ENCODE data around the gene HMGCL.
A peak's percentile ranks its signal among the peaks of the same experiment; 100 is the strongest.

Gene HMGCL

DNA sequence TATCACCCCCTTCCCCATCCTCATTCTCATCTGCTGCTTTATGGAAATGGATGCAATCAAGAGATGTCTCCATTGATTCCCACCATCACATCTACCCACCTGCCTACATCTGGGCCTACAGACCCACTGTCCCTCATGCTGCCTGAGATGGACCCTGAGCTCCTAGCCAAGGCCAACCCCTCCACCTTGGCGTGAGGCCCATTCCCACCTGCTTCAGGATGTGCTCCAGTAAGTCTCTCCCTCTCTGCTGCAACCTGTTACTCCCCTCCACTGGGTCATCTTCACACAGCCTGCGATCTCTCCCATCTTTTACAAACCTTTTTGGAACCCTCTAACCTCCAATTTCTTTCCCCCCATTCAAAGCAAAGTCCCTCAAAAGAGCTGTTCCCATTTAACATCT lies 20.2 kb downstream of the HMGCL start:
- no peak for TF ChIP-seq GATA3 (IDR thresholded peaks at IDR 0.05; ENCODE audit: low read depth, low read length)
- TF ChIP-seq GATA2 (IDR thresholded peaks at IDR 0.05; ENCODE audit: low read depth, low read length) = no peak

DNA sequence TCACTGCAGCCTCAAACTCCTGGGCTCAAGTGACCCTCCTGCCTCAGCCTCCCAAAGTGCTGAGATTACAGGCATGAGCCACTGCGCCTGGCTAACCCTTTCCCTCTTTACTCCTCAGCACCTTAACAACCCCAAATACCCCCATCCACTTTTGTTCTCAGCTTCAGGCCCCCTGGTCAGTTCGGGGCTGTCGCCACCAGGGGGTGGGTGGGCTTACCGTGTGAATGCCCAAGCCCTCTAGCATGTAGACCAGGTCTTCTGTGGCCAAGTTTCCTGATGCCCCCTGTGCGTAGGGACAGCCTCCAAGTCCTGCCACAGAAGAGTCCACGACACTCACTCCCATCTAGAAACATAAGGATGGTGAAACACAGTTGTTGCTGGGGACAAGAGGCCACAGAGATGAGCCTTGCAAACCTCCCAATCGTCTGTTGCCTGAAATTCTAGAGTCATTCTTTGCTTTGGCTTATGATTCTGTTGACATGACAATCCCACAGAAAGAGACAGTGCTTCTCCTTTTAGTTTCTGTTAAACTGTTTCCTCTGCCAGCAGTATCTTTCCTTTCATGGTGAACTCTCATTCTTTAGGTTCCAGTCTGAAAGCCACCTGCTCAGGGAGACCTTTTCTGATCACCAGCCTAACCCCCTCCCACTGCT lies 20.9 kb downstream of the HMGCL start:
- no peak for TF ChIP-seq GATA2 (IDR thresholded peaks at IDR 0.05; ENCODE audit: low read depth, low read length)
- TF ChIP-seq GATA3 (IDR thresholded peaks at IDR 0.05; ENCODE audit: low read depth, low read length) = no peak

DNA sequence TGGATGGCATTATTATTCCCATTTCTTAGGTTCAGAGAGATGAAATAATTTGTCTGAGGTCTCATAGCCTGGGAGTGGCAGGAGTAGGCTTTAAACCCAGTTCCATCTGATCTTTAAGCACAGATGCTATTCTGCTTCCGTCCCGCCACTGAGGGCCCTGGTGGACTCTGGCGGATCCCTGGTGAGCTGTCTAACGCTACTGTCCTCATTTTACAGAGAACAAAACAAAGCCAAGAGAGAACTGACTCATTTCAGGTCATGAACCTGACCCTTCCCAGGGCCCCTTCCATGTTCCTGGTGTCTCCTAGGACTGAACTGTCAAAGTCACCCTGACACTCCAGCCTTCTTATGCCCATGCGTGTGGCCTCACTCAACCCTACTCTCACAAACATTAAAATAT lies 21.6 kb downstream of the HMGCL start:
- TF ChIP-seq GATA2 (IDR thresholded peaks at IDR 0.05; ENCODE audit: low read depth, low read length) (no peak), GATA3 (IDR thresholded peaks at IDR 0.05; ENCODE audit: low read depth, low read length) (no peak)

DNA sequence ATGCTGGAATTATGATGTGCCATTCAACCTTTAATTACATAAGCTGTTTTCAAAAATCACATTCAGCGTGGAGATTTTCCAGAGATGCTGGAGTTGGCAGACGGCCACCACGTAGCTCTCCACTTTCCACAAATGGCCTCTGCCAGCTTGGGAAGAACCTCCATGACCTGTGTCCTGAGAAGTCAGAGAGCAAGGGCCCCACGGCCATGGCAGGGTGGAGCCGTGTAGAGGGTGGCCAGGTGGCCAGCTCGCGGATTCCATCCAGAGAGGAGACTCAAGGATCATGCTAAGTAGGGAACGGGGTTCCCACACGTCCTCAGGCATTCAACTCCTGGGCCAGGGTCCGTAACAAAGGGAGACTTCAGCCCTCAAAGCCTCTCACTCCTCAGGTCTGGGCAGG lies 23.4 kb downstream of the HMGCL start:
- TF ChIP-seq GATA3 (IDR thresholded peaks at IDR 0.05; ENCODE audit: low read depth, low read length) = no peak
- TF ChIP-seq GATA2 (IDR thresholded peaks at IDR 0.05; ENCODE audit: low read depth, low read length) = 0 out of 2 replicates have a peak, but pooled peaks have one; percentile 20

DNA sequence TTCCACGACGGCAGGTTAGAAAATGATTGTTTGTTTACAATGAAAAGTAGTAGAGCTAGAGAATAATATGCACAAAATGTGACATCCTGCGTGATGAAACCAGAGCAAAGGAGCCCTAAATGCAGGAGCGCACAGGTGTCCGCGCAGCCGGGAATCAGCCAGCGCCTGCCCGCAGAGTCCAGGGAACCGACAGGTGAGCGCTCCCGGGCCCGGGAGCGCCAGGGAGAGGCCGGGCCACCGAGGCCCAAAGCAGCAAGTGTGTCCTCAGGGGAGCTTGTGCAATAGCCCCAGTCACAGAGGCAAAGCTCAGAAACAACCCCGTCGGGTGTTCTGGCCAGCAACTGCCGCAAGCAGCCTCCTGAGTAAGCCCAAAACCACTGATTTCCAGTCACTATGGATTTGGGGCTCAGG lies 23.9 kb downstream of the HMGCL start:
- TF ChIP-seq GATA2 (IDR thresholded peaks at IDR 0.05; ENCODE audit: low read depth, low read length) = no peak
- no peak for TF ChIP-seq GATA3 (IDR thresholded peaks at IDR 0.05; ENCODE audit: low read depth, low read length)

DNA sequence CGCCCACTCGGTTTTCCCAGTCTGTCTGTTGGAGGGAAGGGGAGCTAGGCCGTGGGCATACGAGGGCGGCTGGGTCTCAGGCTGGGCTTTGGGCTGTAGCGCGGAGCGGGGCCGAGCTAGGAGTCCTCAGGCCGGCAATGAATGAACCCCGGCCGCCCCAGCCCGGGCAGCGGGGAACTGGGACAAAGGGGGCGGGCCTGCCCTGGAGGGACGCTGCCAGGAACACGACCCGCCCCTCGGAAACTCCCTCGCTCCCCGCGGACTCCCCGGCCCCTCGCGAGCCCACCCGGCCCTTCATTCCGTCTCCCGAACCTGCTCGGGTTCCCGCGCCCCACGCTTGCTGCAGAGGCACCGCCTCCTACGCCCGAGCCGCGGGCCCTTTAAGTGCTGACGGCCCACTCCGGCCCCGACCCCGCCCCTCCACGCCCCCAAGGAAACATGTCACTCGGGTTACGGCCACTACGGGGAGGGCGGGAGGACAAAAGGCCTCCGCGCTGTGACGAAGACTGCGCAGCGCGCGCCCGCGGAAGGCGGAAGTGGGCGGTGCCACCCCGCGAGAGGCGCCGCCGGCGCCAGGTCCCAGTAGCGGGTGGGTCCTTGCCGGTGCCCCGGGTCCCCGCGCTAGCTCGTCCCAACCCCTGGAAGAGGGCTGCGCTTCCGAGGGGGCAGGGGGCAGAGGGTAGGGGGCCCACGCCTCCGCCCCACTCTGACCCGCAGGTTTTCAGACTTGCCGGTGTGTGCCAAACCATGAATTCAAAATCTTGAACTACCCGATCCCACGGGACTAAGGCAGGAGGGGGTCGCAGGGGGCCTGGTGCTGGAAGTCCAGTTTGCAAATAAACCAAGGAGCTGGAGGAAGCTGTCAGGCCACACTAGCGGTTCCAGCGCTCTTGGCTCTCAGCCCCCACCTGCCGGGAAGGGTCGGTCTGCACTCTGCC lies 24.6 kb downstream of the HMGCL start, which contains the start of gene GALE:
Gene GALE (minus strand): TSS at position 355 of the 938 bp plus-strand sequence. CDS start 1,747 bp downstream, outside the sequence.
- no peak for TF ChIP-seq GATA2 (IDR thresholded peaks at IDR 0.05; ENCODE audit: low read depth, low read length)
- no peak for TF ChIP-seq GATA3 (IDR thresholded peaks at IDR 0.05; ENCODE audit: low read depth, low read length)

DNA sequence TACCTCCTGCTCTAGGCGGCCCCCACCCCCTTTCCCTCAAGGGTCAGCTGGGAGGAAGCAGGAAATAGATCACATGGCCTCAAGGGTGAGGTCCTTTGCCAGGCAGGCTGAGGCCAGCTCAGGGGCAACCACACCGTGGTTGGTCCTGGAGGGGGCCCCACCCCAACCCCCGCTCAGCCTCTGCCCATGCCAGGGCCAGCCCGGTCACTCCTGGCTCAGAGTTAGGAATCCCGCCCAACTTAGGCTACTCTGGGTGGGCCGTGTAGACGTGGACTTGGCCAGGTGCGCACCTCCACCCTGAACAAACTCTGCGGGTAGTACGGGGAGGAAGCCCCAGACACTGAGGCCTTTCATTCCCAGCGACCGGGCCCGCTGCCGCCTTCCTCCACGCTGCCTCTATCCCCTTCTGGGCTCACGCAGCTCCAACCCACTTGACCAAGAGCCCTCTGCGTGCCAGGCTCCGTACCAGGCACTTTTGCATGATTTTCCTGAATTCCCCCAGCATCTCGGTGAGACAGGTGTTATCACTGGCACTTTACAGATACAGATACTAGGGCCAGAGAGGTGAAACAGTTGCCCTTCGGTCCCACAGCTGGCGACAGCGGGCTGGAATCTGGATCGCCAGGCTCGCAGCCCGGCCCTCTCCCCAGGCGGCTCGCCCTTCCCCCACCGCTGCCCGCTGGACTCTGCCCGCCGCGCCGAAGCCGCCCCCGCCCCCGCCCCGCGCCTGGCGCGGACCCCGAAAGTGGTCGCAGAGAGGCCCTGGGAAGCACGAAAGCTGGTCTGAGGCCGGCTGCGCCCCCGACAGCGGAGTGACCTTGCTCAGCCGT lies 25.4 kb downstream of the HMGCL start:
- TF ChIP-seq GATA3 (IDR thresholded peaks at IDR 0.05; ENCODE audit: low read depth, low read length) = no peak
- TF ChIP-seq GATA2 (IDR thresholded peaks at IDR 0.05; ENCODE audit: low read depth, low read length) = no peak

DNA sequence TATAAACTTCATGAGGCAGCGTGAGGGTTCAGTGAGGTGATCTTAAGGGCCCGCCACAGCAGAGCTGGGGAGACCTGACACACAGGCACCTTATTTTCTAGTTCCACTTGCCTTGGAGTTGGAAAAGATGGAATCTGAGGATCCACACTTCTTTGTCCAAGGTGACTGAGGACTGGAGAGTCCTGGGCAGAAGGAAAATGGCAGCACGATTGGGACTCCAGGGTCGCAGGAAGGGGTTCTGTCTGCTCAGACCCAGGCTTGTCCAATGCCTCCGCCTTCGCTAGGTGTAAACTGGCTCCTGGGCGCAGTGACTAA lies 26.0 kb downstream of the HMGCL start:
- TF ChIP-seq GATA3 (IDR thresholded peaks at IDR 0.05; ENCODE audit: low read depth, low read length) (no peak), GATA2 (IDR thresholded peaks at IDR 0.05; ENCODE audit: low read depth, low read length) (no peak)

DNA sequence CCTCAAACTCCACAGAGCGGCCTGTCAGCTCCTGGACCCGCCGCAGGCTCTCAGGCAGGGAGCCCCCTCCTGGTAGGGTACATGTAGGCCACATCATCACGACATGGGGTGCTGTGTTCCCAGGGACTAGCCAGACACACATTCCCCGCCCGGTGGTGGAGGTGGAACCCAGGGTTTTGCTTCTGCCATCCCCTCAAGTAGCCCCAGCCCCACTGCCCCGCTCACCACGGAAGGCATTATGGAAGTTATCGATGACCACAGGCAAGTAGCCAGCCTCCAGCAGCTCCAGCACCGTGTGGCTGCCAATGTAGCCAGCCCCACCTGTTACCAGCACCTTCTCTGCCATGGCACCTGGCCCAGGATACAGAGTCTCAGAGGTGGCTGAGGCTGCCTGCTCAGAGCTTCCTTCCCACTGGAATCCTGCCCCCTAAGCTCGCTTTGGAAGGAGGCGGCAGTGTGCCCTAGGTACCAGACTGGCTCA lies 26.5 kb downstream of the HMGCL start:
- TF ChIP-seq GATA3 (IDR thresholded peaks at IDR 0.05; ENCODE audit: low read depth, low read length) = no peak
- TF ChIP-seq GATA2 (IDR thresholded peaks at IDR 0.05; ENCODE audit: low read depth, low read length) = no peak

DNA sequence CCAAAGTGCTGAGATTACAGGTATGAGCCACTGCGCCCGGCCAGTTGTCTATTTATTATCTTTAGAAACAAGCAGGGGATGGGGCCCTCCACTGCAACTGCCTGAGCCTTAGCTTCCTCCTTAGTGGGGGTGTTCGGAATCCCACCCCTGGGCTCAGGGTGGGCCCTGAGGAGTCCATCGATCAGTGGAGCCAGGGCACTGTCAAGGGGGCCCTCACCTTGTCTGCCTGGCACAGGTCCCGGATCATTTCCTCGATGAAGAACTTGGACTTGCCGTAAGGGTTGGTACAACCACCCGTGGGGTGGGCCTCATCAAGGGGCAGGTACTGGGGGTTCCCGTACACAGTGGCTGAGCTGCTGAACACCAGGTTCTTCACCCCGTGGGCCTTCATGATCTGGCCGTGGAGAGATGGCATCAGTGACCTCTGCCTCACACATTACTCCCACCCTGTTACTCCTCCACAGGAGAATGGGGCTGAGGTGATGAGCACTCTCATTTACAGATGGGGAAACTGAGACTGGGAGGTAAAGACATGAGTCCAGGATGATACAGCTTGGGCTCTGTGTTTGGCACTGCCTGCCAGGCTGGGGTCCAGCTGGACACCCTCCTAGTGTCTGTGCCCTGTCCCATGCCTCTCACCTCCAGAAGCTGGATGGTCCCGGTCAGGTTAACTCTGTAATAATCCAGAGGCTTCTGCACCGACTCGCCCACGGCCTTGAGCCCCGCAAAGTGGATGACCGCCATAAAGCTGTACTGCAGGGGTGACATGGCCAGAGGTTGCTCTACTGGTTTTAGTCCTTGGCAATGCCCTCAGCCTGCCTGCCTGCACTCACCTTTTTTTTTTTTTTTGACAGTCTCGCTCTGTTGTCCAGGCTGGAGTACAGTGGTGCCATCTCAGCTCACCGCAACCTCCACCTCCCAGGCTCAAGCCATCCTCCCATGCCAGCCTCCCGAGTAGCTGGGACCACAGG lies 27.5 kb downstream of the HMGCL start:
- no peak for TF ChIP-seq GATA2 (IDR thresholded peaks at IDR 0.05; ENCODE audit: low read depth, low read length)
- no peak for TF ChIP-seq GATA3 (IDR thresholded peaks at IDR 0.05; ENCODE audit: low read depth, low read length)

DNA sequence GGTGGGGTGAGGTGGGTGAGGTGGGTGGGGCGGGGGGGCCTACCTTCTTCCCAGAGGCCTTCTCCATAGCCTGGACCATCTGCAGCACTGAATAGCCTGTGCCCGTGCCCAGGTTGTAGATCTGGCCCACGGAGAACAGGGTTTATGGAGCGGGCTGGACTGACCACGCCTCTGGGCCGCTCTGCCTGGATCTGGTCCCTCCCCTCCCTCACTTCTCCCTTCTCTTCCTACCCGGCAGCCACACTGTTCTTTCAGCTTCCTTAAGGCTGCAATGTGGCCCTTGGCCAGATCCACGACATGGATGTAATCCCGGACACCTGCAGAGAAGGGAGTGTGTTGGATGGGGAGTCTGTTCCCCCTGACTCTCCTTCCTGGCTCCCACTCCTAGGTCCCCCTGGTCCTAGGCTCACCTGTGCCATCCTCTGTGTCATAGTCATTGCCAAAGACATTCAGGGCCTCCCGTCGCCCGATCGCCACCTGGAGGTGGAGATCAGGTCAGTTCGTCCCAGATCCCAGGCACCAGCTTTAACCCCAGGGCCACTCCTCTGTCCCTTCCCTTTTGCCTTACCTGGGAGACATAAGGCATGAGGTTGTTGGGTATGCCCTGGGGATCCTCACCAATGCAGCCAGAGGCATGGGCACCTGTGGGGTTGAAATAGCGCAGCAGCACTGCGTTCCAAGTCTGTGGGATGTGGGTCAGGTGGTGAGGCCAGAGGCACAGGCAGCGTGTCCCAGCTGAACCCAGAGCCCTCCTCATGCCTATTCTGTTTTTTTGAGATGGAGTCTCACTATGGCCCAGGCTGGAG lies 28.6 kb downstream of the HMGCL start:
- TF ChIP-seq GATA2 (IDR thresholded peaks at IDR 0.05; ENCODE audit: low read depth, low read length) (no peak), GATA3 (IDR thresholded peaks at IDR 0.05; ENCODE audit: low read depth, low read length) (no peak)

Data from SH-SY5Y (cell line).